NT2/D1 (cell line): ENCODE results near the gene SHISA5.

Experiments
- DNase-seq: peaks from one replicate; pipeline ENCODE4 v3.0.0-alpha.2; 2011; ENCODE audit warnings: low read depth, low spot score
- H3K27me3 ChIP-seq: 2 replicates; pipeline ENCODE4 v1.6.0; 2011; ENCODE audit warnings: mild to moderate bottlenecking; ENCODE audit not compliant: insufficient read length, insufficient read depth
- H3K36me3 ChIP-seq: 2 replicates; pipeline ENCODE4 v1.6.1; 2011; ENCODE audit warnings: mild to moderate bottlenecking, low read length, mixed read lengths; ENCODE audit not compliant: insufficient read depth, insufficient read length
- H3K4me1 ChIP-seq: 2 replicates; pipeline ENCODE4 v1.5.1; 2011; ENCODE audit not compliant: insufficient read depth, insufficient read length
- H3K4me3 ChIP-seq: 2 replicates; pipeline ENCODE4 v1.5.1; 2011; ENCODE audit warnings: low read depth; ENCODE audit not compliant: insufficient read length
- H3K9ac ChIP-seq: 2 replicates; pipeline ENCODE4 v1.6.0; 2011; ENCODE audit warnings: low read depth; ENCODE audit not compliant: insufficient read length
- H3K9me3 ChIP-seq: 2 replicates; pipeline ENCODE4 v1.5.1; 2011; ENCODE audit warnings: mild to moderate bottlenecking, low read length; ENCODE audit not compliant: insufficient read depth
- SUZ12 ChIP-seq: IDR thresholded peaks from 2 replicates; pipeline ENCODE4 v1.6.1; 2011; ENCODE audit not compliant: insufficient read length, insufficient read depth; ENCODE audit errors: extremely low read depth
- YY1 ChIP-seq: IDR thresholded peaks from 2 replicates; pipeline ENCODE4 v1.6.1; 2011; ENCODE audit not compliant: insufficient read length, insufficient read depth
- ZNF274 ChIP-seq: IDR thresholded peaks from 2 replicates; pipeline ENCODE4 v1.6.1; 2011; ENCODE audit warnings: mild to moderate bottlenecking, low read depth, low read length

SHISA5 gene

DNA sequence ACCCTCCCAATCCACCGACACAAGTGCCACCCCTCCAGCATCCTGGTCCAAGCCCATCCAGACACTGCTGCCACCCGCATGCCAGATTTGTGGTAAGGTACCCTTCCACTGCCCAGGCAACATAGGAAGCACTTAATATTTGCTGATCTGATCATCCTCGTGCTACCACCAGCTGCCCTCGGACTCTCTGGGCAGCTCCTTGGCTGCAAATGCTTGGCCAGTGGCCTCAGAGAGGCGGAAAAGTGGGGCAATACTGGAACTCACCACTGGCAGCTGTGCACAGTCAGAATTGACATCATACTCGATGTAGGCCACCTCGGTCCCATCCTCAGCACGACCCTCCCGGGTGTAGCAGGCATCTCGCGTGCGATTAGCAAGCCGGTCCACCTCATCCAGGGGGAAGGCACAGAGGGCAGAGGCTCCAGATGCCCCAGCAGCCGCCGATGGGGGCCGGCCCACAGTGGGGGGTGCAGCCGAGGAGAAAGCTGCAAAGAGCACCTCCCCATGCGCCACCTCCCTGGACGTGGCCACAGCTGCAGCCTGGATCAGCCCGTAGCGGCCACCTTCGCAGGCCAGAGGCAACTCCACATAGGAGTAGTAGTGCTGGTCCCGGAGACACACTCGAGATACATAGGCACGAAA is 80.6 kb downstream of the SHISA5 start:
- Histone ChIP-seq H3K4me1 (peaks cover 25% of the 10 kb centered on the region), H3K36me3 (peaks cover 71% of the 10 kb centered on the region), H3K9ac (no peak overlapping the region), H3K9me3 (no peaks in the 10 kb centered on the region), H3K27me3 (no peaks in the 10 kb centered on the region), H3K4me3 (no peak overlapping the region)
- TF ChIP-seq ZNF274 (no peak), YY1 (no peak), SUZ12 (no peak)
- DNase-seq = no peak

DNA sequence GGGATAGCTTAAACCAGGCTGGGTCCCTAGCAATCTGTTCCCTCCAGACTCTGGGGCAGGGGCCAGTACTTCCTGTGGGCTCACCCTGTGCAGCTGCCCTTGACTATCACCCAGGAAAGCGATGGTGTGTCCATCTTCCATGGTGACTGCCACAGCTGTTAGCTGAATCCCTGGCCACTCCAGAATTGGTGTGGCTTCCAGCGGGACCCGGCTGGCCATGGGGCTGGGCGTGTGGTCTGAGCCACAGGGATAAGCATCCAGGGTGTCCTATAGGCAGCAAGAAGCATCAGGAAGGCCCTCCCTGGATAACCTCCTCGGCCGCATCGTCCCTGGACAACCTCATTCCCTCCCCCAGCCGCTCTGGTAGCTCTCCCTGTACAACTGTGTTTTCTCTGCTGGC is 81.3 kb downstream of the SHISA5 start:
- DNase-seq = no peak
- Histone ChIP-seq H3K27me3 (no peaks in the 10 kb centered on the region), H3K4me1 (peaks cover 18% of the 10 kb centered on the region), H3K36me3 (peaks cover 74% of the 10 kb centered on the region), H3K9me3 (no peaks in the 10 kb centered on the region), H3K4me3 (no peak overlapping the region), H3K9ac (no peak overlapping the region)
- TF ChIP-seq SUZ12 (no peak), YY1 (no peak), ZNF274 (no peak)

DNA sequence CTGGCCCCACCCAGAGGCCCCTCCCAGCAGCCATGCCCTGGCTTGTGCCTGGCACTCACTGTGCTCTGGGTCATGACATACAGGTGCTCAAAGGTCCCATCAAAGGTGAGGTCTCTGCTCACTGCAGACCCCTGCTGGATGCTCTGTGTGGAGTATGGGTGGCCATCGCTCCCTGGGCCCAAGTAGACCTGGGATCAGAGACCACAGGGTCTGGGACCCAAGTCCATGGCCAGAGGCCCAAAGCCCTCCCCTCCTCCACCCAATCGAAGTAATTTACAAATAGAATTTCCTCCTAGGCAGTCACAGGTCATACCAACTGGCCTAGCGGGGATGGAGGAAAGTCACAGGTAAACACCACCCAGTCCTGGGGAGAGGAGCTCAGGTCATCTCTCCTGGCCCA is 81.7 kb downstream of the SHISA5 start:
- no peak for DNase-seq
- H3K36me3 ChIP-seq = peaks cover 78% of the 10 kb centered on the region
- H3K4me1 ChIP-seq = peaks cover 14% of the 10 kb centered on the region
- no peaks in the 10 kb centered on the region for H3K27me3 ChIP-seq
- H3K9ac ChIP-seq = no peak overlapping the region
- no peaks in the 10 kb centered on the region for H3K9me3 ChIP-seq
- no peak overlapping the region for H3K4me3 ChIP-seq
- TF ChIP-seq YY1 (no peak), SUZ12 (no peak), ZNF274 (no peak)

DNA sequence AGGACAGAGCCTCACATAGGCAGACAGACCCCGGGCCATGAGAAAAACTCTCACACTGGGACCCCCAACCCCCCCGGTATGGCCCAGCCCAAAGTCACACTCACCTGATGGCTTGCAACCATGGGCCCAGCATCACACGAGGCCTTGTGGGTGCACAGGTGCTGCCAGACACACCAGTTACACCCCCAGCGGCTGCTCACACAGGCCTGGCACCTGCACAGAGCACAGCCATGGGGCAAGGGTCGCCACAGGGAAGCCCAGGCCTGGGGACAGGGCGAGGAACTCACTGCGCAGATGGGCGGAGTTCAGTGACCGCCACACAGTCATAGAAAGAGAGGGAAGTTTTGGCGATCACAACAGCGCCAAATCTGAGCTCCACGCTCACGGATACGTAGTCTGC is 83.4 kb downstream of the SHISA5 start:
- TF ChIP-seq ZNF274 (no peak), SUZ12 (no peak)
- no peak overlapping the region for H3K9ac ChIP-seq
- no peak for DNase-seq
- no peak overlapping the region for H3K4me3 ChIP-seq
- H3K9me3 ChIP-seq = no peaks in the 10 kb centered on the region
- no peaks in the 10 kb centered on the region for H3K27me3 ChIP-seq
- H3K4me1 ChIP-seq = peaks cover 11% of the 10 kb centered on the region
- peaks cover 88% of the 10 kb centered on the region for H3K36me3 ChIP-seq

DNA sequence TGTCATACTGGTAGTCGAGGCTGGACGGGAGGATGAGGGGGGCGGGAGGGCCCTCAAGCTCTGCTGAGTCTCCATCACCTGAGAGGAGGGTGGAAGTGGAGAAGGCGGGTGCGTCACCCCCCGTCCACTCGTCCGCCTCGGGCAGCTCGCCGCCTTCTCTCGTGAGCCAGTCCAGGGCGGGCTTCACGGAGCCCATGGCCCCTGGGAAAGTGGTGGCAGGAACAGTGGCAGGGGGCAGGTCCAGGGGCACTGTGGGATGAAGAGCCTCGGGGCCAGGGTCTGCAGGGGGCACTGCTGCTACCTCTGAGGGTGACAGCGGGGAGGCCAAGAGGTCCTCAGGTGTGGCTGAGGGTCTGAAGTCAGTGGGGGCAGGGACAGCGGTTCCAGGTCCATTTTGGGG is 84.4 kb downstream of the SHISA5 start:
- H3K4me1 ChIP-seq = peaks cover 5% of the 10 kb centered on the region
- H3K27me3 ChIP-seq = no peaks in the 10 kb centered on the region
- TF ChIP-seq SUZ12 (no peak), ZNF274 (no peak), YY1 (no peak)
- peaks cover 92% of the 10 kb centered on the region for H3K36me3 ChIP-seq
- no peak for DNase-seq
- no peak overlapping the region for H3K4me3 ChIP-seq
- H3K9me3 ChIP-seq = no peaks in the 10 kb centered on the region
- no peak overlapping the region for H3K9ac ChIP-seq

DNA sequence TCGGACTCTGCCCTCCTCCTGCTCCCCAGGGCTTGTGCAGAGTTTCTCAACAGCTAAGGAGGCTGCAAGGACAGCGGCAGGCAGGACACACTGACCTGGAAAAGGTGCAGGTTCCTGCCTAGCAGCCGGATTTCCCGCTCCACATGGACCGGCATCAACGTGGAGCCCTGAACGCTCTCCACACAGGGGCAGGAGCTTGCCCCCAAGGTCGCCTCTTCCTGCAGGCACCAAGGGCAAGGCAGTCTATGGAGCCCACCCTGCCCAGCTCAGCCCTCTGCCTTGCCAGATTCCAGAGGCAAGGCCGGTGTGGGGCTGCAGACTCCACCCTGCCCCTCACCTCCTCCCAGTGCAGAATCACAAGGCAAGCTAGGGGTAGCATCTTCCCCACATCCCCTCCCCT is 84.8 kb downstream of the SHISA5 start:
- peaks cover 92% of the 10 kb centered on the region for H3K36me3 ChIP-seq
- peaks cover 3% of the 10 kb centered on the region for H3K4me1 ChIP-seq
- TF ChIP-seq SUZ12 (no peak), YY1 (no peak)
- H3K4me3 ChIP-seq = no peak overlapping the region
- H3K27me3 ChIP-seq = no peaks in the 10 kb centered on the region
- H3K9ac ChIP-seq = no peak overlapping the region
- H3K9me3 ChIP-seq = no peaks in the 10 kb centered on the region
- DNase-seq = no peak

DNA sequence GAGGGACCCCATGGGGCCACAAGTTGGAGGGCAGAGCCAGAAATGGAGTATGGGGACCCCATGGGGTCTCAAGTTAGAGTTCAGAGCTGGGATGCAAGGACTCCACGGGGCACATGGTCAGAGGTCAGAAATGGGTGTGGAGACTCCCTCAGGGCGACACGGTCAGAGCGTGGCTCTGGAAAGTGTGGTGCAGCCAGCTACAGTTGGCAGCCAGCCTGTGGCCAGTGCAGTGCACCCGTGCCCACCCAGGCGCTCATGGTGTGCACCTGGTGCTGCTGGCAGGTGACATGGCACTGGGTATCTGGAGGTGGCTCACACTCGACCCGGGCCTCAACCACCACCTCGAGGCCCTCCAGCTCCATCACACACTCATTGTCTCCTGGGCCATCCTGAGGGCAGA is 85.3 kb downstream of the SHISA5 start:
- Histone ChIP-seq H3K9ac (no peak overlapping the region), H3K36me3 (peaks cover 92% of the 10 kb centered on the region), H3K27me3 (no peaks in the 10 kb centered on the region), H3K4me3 (no peak overlapping the region), H3K4me1 (no peaks in the 10 kb centered on the region), H3K9me3 (no peaks in the 10 kb centered on the region)
- TF ChIP-seq ZNF274 (no peak), SUZ12 (no peak), YY1 (no peak)
- DNase-seq = no peak

DNA sequence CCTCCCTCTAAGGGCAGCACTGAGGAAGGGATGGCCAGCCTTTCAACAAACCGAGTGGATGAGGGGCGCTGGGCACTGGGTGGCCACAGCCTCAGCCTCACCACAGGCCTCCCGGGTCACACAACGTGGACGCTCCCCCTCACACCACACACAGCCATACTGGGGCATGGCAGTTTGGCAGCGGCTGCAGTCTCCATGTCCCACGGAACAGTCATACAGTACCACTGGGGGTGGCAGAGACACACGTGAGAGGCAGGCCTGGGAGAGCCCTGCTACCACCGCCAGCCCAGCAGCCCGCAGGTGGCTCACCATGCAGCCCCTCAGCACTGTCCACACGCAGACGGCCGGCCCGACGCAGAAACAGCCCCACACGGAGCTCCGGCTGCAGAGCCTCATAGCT is 85.8 kb downstream of the SHISA5 start:
- TF ChIP-seq SUZ12 (no peak), YY1 (no peak), ZNF274 (no peak)
- Histone ChIP-seq H3K4me3 (no peak overlapping the region), H3K36me3 (peaks cover 92% of the 10 kb centered on the region), H3K9ac (no peak overlapping the region), H3K4me1 (no peaks in the 10 kb centered on the region), H3K27me3 (no peaks in the 10 kb centered on the region), H3K9me3 (no peaks in the 10 kb centered on the region)
- DNase-seq = no peak
